MCF 10A (cell line): ENCODE data around the gene COG8. TPM values are rescaled to one million over a fixed set of nuclear protein-coding genes. Genes with fewer than 3 reads are reported as not detected.
A peak's percentile ranks its signal among the peaks of the same experiment; 100 is the strongest.

ENCODE experiments used
- BruUV-seq: library from RNA; stranded (reverse); fragments of 400-500 nt; replicated peaks from 2 replicates; lab custom pipeline; 2021; lab: Mats Ljungman, UMichigan
- CTCF ChIA-PET: fragments of 300-600 bp; sonication (Branson Sonifier 250); formaldehyde crosslinking; extraction: SDS; loops from one replicate; lab custom pipeline; 2021; ENCODE audit warnings: antibody characterized with exemption, inconsistent platforms; lab: Yijun Ruan, JAX
- POLR2A ChIA-PET: fragments of 300-600, 350-650 bp; sonication (Branson Sonifier 250); formaldehyde crosslinking; extraction: SDS; loops from one replicate; lab custom pipeline; 2020; ENCODE audit warnings: antibody characterized with exemption, inconsistent platforms; lab: Yijun Ruan, JAX
- DNase-seq: peaks from one replicate; pipeline ENCODE4 v3.0.0-alpha.2; 2018; ENCODE audit not compliant: unreplicated experiment
- H3K27ac Mint-ChIP-seq: one replicate; pipeline ENCODE4 v1.8.0; 2022; ENCODE audit warnings: mild to moderate bottlenecking, low read depth, mixed read lengths; ENCODE audit not compliant: unreplicated experiment
- H3K27me3 Mint-ChIP-seq: one replicate; pipeline ENCODE4 v1.8.0; 2022; ENCODE audit warnings: mixed read lengths; ENCODE audit not compliant: insufficient read depth, unreplicated experiment
- H3K36me3 Mint-ChIP-seq: one replicate; pipeline ENCODE4 v1.8.0; 2022; ENCODE audit warnings: mild to moderate bottlenecking, moderate library complexity, mixed read lengths; ENCODE audit not compliant: insufficient read depth, unreplicated experiment
- H3K4me1 Mint-ChIP-seq: one replicate; pipeline ENCODE4 v1.8.0; 2022; ENCODE audit warnings: mixed read lengths; ENCODE audit not compliant: insufficient read depth, unreplicated experiment
- H3K4me3 Mint-ChIP-seq: one replicate; pipeline ENCODE4 v1.8.0; 2022; ENCODE audit warnings: mild to moderate bottlenecking, moderate library complexity, mixed read lengths; ENCODE audit not compliant: unreplicated experiment
- H3K9me3 Mint-ChIP-seq: one replicate; pipeline ENCODE4 v1.8.0; 2022; ENCODE audit warnings: mixed read lengths; ENCODE audit not compliant: unreplicated experiment
- intact Hi-C: fragments of 100-400 bp; cut with micrococcal nuclease; formaldehyde crosslinking; loops from 2 replicates; pipeline ENCODE4 v1.14.1; 2022
- total RNA-seq: library from RNA; stranded (reverse); gene quantifications from 2 replicates; pipeline ENCODE4 v1.2.3, GENCODE V29; 2022
- TF ChIP-seq, protein P1 (sequence below): fragments of 200-600 bp; IDR thresholded peaks from one replicate; pipeline ENCODE4 v1.8.0; 2022; ENCODE audit warnings: antibody characterized with exemption, mild to moderate bottlenecking; ENCODE audit not compliant: unreplicated experiment

Gene COG8
- total RNA-seq, 1 experiment from 2014 or later: 29.3 TPM

DNA sequence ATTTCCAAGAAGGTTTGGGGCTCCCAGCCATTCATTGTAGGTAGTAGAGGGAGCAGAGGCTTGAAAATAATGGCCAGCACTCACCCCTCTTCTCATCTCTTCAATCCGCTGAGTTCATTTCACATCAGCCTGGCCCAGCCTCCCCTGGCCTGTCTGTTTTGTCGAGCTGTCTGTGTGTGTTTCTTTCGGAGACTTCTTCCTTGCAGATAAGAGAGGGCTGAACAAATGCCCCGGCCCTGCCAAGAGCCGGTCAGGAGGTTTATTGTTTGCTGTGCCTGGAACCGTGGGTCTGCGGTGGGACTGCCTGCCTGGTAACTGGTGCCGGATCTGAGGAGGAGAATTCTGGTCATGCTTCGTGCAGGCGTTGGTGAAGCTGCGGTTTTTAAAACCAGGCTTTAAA lies 24.8 kb downstream of the COG8 start:
- Mint-ChIP-seq H3K9me3 (no peaks in the 10 kb centered on the region), H3K4me3 (no peak overlapping the region), H3K27ac (no peak overlapping the region), H3K36me3 (peaks cover 46% of the 10 kb centered on the region), H3K27me3 (no peaks in the 10 kb centered on the region), H3K4me1 (peaks cover 16% of the 10 kb centered on the region)
- intact Hi-C loops: no loop called here
- CTCF ChIA-PET: interaction anchor here (0.6 to 1.0 kb wide), 6 partner anchors 14 to 535 kb away, joined by 3 read pairs; no protein-coding TSS in a partner anchor
- TF ChIP-seq, protein P1, sequence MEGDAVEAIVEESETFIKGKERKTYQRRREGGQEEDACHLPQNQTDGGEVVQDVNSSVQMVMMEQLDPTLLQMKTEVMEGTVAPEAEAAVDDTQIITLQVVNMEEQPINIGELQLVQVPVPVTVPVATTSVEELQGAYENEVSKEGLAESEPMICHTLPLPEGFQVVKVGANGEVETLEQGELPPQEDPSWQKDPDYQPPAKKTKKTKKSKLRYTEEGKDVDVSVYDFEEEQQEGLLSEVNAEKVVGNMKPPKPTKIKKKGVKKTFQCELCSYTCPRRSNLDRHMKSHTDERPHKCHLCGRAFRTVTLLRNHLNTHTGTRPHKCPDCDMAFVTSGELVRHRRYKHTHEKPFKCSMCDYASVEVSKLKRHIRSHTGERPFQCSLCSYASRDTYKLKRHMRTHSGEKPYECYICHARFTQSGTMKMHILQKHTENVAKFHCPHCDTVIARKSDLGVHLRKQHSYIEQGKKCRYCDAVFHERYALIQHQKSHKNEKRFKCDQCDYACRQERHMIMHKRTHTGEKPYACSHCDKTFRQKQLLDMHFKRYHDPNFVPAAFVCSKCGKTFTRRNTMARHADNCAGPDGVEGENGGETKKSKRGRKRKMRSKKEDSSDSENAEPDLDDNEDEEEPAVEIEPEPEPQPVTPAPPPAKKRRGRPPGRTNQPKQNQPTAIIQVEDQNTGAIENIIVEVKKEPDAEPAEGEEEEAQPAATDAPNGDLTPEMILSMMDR: no peak
- no TSS peak for BruUV-seq
- POLR2A ChIA-PET: interaction anchor here (0.8 to 9.1 kb wide), 2 partner anchors 9 to 14 kb away, joined by 3 to 75 read pairs; partner anchors contain the start of gene PDF
- no peak for DNase-seq

DNA sequence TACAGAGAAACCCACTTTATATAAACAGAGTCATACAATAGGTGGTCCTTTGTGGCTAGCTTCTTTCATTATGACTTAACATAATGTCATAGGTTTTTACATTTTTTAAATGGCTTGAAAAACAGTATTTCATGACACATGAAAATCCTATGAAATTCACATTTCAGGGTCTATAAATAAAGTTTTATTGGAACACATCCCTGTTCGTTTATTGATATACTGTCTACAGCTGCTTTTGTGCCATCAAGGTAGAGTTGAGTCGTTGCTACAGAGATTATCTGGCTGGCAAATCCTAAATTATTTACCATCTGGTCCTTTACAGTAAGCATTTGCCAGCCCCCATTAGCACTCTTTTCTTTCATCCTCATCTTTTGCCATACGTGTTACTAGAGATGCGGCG lies 25.9 kb downstream of the COG8 start:
- H3K9me3 Mint-ChIP-seq: no peaks in the 10 kb centered on the region
- TF ChIP-seq, protein P1: no peak
- intact Hi-C loops: no loop called here
- CTCF ChIA-PET: interaction anchor here (0.7 to 1.8 kb wide), 2 partner anchors 25 to 1239 kb away, joined by 3 to 5 read pairs; no protein-coding TSS in a partner anchor
- H3K27ac Mint-ChIP-seq: no peak overlapping the region
- DNase-seq: no peak
- peaks cover 37% of the 10 kb centered on the region for H3K36me3 Mint-ChIP-seq
- POLR2A ChIA-PET: interaction anchor here (0.7 to 9.1 kb wide), 2 partner anchors 10 to 15 kb away, joined by 3 to 75 read pairs; partner anchors contain the start of gene PDF
- H3K4me3 Mint-ChIP-seq: peak overlapping the region; percentile 44
- peaks cover 16% of the 10 kb centered on the region for H3K4me1 Mint-ChIP-seq
- no TSS peak for BruUV-seq
- no peaks in the 10 kb centered on the region for H3K27me3 Mint-ChIP-seq

DNA sequence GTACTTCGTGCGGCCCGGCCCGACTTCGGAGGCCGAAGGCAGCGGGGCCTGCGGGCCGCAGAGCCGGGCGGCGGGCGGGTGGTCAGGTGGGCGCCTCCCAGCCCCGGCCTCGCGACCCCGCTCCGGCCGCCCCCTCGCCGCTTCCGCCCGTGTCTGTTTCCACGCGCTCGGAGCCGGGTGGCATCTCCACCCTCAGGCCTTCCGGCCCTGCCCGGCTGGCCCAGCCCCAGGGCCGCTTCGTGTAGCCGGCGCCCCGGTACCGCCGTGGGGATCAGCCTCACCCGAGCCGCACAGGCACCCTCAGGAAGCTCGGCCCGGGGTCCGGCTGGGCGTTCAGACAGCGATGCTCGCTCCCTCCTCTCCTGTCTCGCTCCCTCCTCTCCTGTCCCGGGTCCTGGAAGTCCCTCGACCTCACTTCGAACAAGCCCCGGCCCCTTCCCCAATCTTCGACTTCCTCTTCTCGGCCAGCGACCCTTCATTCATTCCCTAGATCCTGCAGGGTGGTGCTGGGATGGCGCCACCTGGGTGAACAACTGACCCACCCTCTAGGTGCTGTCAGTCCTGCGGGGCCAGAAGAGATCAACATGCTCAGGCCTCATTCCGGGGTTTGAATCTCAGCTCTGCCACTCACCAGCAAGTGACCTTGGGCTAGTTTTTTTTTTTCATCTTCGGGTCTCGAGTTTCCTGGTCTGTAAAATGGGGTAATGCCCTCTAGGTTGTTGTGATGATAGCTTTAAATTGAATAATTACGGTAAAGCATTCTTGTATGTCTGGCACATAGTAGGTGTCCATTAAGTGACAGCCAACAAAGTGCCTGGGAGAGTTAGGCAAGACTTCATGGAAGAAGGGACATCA lies 27.6 kb downstream of the COG8 start:
- no peaks in the 10 kb centered on the region for H3K27me3 Mint-ChIP-seq
- ChIA-PET CTCF (interaction anchor here (0.6 to 1.9 kb wide), 8 partner anchors 12 to 162 kb away, joined by 3 to 15 read pairs (median 4); no protein-coding TSS in a partner anchor), POLR2A (interaction anchor here (0.6 to 9.1 kb wide), 6 partner anchors 11 to 179 kb away, joined by 3 to 75 read pairs (median 4); partner anchors contain the start of genes CHTF8, PDF and UTP4)
- TF ChIP-seq, protein P1: no peak
- peak overlapping the region; percentile 89 for H3K27ac Mint-ChIP-seq
- peak overlapping the region; percentile 91 for H3K4me3 Mint-ChIP-seq
- H3K9me3 Mint-ChIP-seq: no peaks in the 10 kb centered on the region
- TSS peak; percentile 53 for BruUV-seq
- peak; percentile 43 for DNase-seq
- intact Hi-C loops: loop anchor here (1.0 kb wide), 1 partner anchor 161 kb away; no protein-coding TSS in a partner anchor
- H3K36me3 Mint-ChIP-seq: peaks cover 23% of the 10 kb centered on the region
- H3K4me1 Mint-ChIP-seq: peaks cover 16% of the 10 kb centered on the region
